ENCODE results near the gene EDEM2. TPM values are rescaled to one million over a fixed set of nuclear protein-coding genes. Genes with fewer than 3 reads are reported as not detected.

EDEM2 gene
- total and polyA plus RNA-seq, 2 donors (not counting 1 experiment from before 2014, with no cell fraction given), result 28.1 to 30.4 TPM

GRCh38 chr20:35172434-35172806 is 25.3 kb upstream of the EDEM2 start:
- Histone ChIP-seq H3K4me1 (ENCODE audit: control insufficient read depth in 2 of 2, insufficient read depth in 2 of 2, low read length in 2 of 2) (peaks cover 9% of the 10 kb centered on the region in 2 donors), H3K36me3 (replicated peaks in 1 of 2; ENCODE audit: control extremely low read depth in 1 of 2, control insufficient read depth in 1 of 2, extremely low read depth in 1 of 2, insufficient read depth in 2 of 2, low read length in 1 of 2) (no peaks in the 10 kb centered on the region), H4K20me1 (ENCODE audit: control insufficient read depth, insufficient read depth, low read length, poor library complexity, severe bottlenecking) (no peaks in the 10 kb centered on the region), H3K9ac (ENCODE audit: low read length) (peak overlapping the region; percentile 44), H3K27me3 (replicated peaks in 1 of 4; ENCODE audit: control extremely low read depth in 1 of 4, control insufficient read depth in 3 of 4, insufficient read depth in 4 of 4, low read length in 3 of 4) (no peaks in the 10 kb centered on the region), H3K79me2 (ENCODE audit: control insufficient read depth, insufficient read depth, low read length) (no peaks in the 10 kb centered on the region), H3K9me3 (ENCODE audit: control extremely low read depth in 1 of 3, control insufficient read depth in 2 of 3, insufficient read depth in 1 of 3, low read length in 2 of 3) (peaks cover 0 to 7% (median 0%) of the 10 kb centered on the region in 3 donors), H3K4me2 (replicated peaks; ENCODE audit: low read depth, low read length, poor library complexity, severe bottlenecking) (peak overlapping the region; percentile 64), H2AFZ (ENCODE audit: insufficient read depth, low read depth, low read length, poor library complexity, severe bottlenecking) (peak overlapping the region; percentile 59), H3K27ac (ENCODE audit: low read length in 2 of 2) (no peak overlapping the region), H3K4me3 (ENCODE audit: control extremely low read depth in 1 of 5, extremely low read depth in 1 of 5, insufficient read depth in 1 of 5, low read depth in 2 of 5, low read length in 4 of 5) (peak overlapping the region in 1 of 5 experiments; percentile 8)
- DNase-seq (no peak), ATAC-seq (ENCODE audit: low read depth) (no peak)
- intact Hi-C loops (cut with micrococcal nuclease), result no loop called here
- TF ChIP-seq CTCF (IDR thresholded peaks at IDR 0.05) (no peak), EZH2 (IDR thresholded peaks at IDR 0.05; ENCODE audit: borderline replicate concordance, insufficient read depth, low read depth, low read length, poor library complexity, severe bottlenecking) (no peak)
- Mint-ChIP-seq H3K4me1 (peaks cover 13% of the 10 kb centered on the region), H3K27ac (peak overlapping the region; percentile 12), H3K9me3 (ENCODE audit: insufficient read depth) (no peaks in the 10 kb centered on the region), H3K4me3 (peak overlapping the region; percentile 65), H3K27me3 (no peaks in the 10 kb centered on the region)
- ChIA-PET POLR2A (no interaction called here), CTCF (no interaction called here)
- WGBS (ENCODE audit: insufficient coverage), result 50% methylated on average over 1 of the region's 3 CpGs

GRCh38 chr20:35171753-35172433 is 24.8 kb upstream of the EDEM2 start, which contains the start of gene PROCR:
TSS of gene PROCR (plus strand) at chr20:35172072. CDS start at chr20:35172155, 83 bp downstream.
- no peaks in the 10 kb centered on the region for H3K27me3 Mint-ChIP-seq
- peak; percentile 28 for DNase-seq
- no peak within 1 kb of the TSS for H3K27ac ChIP-seq (ENCODE audit: low read length in 2 of 2)
- H3K4me1 Mint-ChIP-seq, result peaks cover 13% of the 10 kb centered on the region
- peak within 1 kb of the TSS; percentile 44 for H3K9ac ChIP-seq (ENCODE audit: low read length)
- ChIA-PET CTCF (no interaction called here), POLR2A (no interaction called here)
- no peaks in the 10 kb centered on the region for H3K36me3 ChIP-seq (replicated peaks in 1 of 2; ENCODE audit: control extremely low read depth in 1 of 2, control insufficient read depth in 1 of 2, extremely low read depth in 1 of 2, insufficient read depth in 2 of 2, low read length in 1 of 2)
- peak within 1 kb of the TSS in 3 of 5 experiments; percentile 8 to 29 (median 20) for H3K4me3 ChIP-seq (ENCODE audit: control extremely low read depth in 1 of 5, extremely low read depth in 1 of 5, insufficient read depth in 1 of 5, low read depth in 2 of 5, low read length in 4 of 5)
- H3K4me1 ChIP-seq (ENCODE audit: control insufficient read depth in 2 of 2, insufficient read depth in 2 of 2, low read length in 2 of 2), result peaks cover 9% of the 10 kb centered on the region in 2 donors
- 13% methylated on average over 11 of the region's 16 CpGs for WGBS (ENCODE audit: insufficient coverage)
- intact Hi-C loops (cut with micrococcal nuclease), result no loop called here
- TF ChIP-seq EZH2 (IDR thresholded peaks at IDR 0.05; ENCODE audit: borderline replicate concordance, insufficient read depth, low read depth, low read length, poor library complexity, severe bottlenecking), result no peak
- peak; percentile 49 for ATAC-seq (ENCODE audit: low read depth)
- no peaks in the 10 kb centered on the region for H4K20me1 ChIP-seq (ENCODE audit: control insufficient read depth, insufficient read depth, low read length, poor library complexity, severe bottlenecking)
- peak within 1 kb of the TSS; percentile 65 for H3K4me3 Mint-ChIP-seq
- peak within 1 kb of the TSS; percentile 12 for H3K27ac Mint-ChIP-seq
- H3K4me2 ChIP-seq (replicated peaks; ENCODE audit: low read depth, low read length, poor library complexity, severe bottlenecking), result peak within 1 kb of the TSS; percentile 64
- H3K9me3 ChIP-seq (ENCODE audit: control extremely low read depth in 1 of 3, control insufficient read depth in 2 of 3, insufficient read depth in 1 of 3, low read length in 2 of 3), result peaks cover 0 to 7% (median 0%) of the 10 kb centered on the region in 3 donors
- H3K27me3 ChIP-seq (replicated peaks in 1 of 4; ENCODE audit: control extremely low read depth in 1 of 4, control insufficient read depth in 3 of 4, insufficient read depth in 4 of 4, low read length in 3 of 4), result no peaks in the 10 kb centered on the region
- no peaks in the 10 kb centered on the region for H3K79me2 ChIP-seq (ENCODE audit: control insufficient read depth, insufficient read depth, low read length)
- no peaks in the 10 kb centered on the region for H3K9me3 Mint-ChIP-seq (ENCODE audit: insufficient read depth)
- peak within 1 kb of the TSS; percentile 59 for H2AFZ ChIP-seq (ENCODE audit: insufficient read depth, low read depth, low read length, poor library complexity, severe bottlenecking)
